Epidermal melanocyte (primary cell): ENCODE results near the gene ATP10A.
A peak's percentile ranks its signal among the peaks of the same experiment; 100 is the strongest.

Source experiments
- DNase-seq: peaks from one replicate; pipeline ENCODE4 v3.0.0; 2011; ENCODE audit warnings: low spot score; ENCODE audit not compliant: insufficient read length

Gene ATP10A

GRCh38 chr15:25683415-25683814 lies 179.7 kb downstream of the ATP10A start:
- no peak for DNase-seq

GRCh38 chr15:25682340-25682739 lies 180.8 kb downstream of the ATP10A start:
- peak; percentile 26 for DNase-seq

- DNase-seq, result no peak
Observed at GRCh38 chr15:25680686-25681025, 182.5 kb downstream of the ATP10A start.

GRCh38 chr15:25679964-25680685 lies 183.0 kb downstream of the ATP10A start:
- DNase-seq, result no peak

- DNase-seq, result no peak
Observed at GRCh38 chr15:25679492-25679891, 183.6 kb downstream of the ATP10A start.

DNA sequence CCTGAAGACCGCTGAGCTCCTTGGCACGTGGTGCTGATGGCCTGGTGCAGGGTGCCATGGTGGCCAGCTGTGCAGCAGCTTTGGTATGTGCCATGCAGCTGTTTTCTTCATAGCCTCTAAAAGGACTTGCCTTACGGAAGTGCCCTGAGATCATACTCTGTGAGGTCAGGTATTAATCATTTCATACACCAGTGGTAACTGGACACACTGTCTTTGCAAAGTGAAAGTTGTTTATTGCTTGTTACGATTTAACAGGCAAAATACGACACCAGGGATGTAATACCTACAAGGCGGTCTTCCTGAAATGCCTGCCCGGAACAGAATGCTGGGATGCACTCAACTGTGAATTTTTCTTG lies 184.6 kb downstream of the ATP10A start:
- no peak for DNase-seq

GRCh38 chr15:25677719-25678499 lies 185.2 kb downstream of the ATP10A start:
- no peak for DNase-seq

DNA sequence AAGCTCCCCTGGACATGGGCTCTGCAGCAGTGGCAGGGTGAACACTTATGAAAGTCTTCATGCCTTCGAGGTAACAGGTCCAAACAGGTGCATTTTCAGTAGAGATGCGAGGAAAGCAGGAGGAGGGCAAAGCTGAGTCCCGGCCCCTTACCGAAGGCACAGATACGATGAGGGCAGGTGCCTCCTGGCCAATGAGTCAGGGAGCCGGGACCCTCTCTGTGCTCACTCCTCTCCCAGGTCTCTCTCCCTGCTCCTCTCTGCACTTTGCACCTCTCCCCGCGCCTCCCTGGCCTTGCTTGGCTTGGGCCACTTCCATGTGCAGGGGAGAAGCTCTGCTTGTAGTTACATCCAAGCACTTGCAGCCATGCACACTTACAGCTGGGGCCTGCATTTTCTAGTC lies 187.1 kb downstream of the ATP10A start:
- no peak for DNase-seq

DNA sequence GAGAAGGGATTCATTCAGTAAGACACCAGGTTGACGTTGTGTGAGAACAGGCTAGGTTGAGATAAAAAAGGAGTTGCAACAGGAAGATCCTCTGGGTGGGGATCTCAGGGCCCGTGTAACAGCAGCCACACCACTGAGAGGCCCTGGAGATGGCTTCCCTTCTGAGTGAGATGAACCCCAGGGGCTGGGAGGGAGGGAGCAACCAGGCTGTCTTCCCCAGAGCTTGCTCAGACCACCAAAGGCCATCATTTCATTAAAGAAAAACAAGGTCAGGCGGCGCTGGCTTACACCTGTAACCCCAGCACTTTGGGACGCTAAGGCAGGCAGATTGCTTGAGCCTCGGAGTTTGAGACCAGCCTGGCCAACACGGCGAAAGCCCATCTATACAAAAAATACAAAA lies 187.7 kb downstream of the ATP10A start:
- DNase-seq, result no peak

- no peak for DNase-seq
Observed at GRCh38 chr15:25674913-25675312, 188.2 kb downstream of the ATP10A start.

- no peak for DNase-seq
Observed at GRCh38 chr15:25673972-25674371, 189.2 kb downstream of the ATP10A start.

GRCh38 chr15:25673351-25673750 lies 189.8 kb downstream of the ATP10A start:
- no peak for DNase-seq

- no peak for DNase-seq
Observed at GRCh38 chr15:25671132-25671531, 192.0 kb downstream of the ATP10A start.

GRCh38 chr15:25670621-25671020 lies 192.5 kb downstream of the ATP10A start:
- DNase-seq, result no peak

GRCh38 chr15:25670025-25670554 lies 193.0 kb downstream of the ATP10A start:
- peak; percentile 62 for DNase-seq

GRCh38 chr15:25668901-25669300 lies 194.2 kb downstream of the ATP10A start:
- no peak for DNase-seq

DNA sequence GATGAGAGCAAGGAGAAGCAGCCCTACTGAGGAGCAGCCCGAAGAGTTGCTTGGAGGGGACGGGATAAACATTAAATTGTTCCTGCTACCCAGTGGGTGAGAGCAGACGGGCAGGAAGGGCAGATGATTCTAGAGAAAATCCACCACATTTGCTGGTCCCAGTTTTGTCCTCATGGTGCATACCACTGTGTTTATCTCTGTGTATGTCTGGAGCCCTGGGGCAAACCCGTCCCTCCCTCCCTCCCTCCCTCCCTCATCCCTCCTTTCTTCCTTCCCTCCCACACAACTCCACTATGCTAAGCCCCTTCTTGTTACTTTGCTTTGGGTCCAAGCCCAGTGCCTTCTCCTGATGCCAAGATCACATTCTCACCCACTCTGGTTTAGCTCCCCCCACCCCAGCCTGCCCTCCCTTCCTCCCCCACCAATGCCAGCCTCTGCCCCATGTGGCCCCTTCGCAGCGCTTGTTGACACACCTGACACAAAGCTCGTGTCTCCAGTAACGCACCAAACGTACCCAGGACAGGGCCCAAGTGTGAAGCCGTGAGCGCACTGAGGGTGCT lies 194.8 kb downstream of the ATP10A start:
- DNase-seq, result no peak

DNA sequence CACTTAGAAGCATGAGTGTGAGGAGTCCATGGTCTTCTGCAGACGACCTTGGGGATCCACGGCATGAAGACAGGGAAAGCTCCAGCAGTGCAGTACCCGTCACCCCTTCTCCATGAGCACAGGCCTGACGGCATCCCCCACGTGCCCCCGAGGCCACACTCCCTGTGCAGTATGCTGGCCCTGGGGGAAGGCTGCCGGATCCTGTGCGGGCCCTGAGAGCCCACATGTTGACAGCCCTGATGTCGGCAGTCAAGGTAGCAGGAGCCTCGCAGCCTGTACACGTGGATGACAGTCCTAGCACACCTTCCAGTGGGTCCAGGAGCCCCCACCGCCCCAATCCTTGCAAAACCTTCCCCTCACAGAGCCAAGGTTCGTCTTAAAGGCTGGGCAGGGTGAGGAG lies 195.3 kb downstream of the ATP10A start:
- DNase-seq, result no peak

DNA sequence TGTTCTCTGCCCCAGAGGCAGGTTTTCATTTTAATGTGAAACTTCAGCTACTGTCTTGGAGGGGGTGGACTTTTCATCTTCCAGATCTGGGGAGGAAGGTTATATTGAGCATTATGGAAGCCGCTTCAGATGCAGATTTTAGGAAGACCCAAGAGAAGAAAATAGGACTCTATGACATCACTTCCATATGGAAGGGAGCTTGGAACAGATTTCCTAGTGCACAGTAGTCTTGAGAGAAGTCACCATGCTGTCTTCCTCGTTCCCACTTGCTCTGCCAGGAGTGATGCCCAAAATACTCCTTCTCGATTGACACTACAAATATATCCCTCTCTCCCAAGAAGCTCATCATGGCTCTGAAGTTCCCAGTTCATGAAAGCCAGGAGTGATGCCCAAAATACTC lies 197.2 kb downstream of the ATP10A start:
- DNase-seq, result no peak

GRCh38 chr15:25664761-25665160 lies 198.4 kb downstream of the ATP10A start:
- DNase-seq, result no peak

DNA sequence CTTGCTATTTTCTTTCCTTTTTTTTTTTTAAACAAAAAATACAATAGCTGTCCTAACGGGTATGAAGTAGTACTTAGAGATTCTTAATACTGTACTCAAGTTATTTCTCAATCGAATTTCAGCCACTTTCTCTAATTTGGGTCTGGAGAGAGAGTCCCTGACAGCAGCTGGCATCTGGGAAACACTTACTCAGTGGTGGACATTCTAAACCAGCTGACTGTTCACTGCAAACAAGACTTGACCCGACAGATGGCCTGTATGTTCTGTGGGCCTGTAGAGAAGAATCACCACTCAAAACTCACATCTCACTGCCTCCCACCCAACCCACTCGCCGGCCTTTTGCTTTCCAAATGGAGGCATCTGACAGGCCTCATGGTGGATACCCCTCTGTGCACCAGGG lies 199.6 kb downstream of the ATP10A start:
- DNase-seq, result no peak

DNA sequence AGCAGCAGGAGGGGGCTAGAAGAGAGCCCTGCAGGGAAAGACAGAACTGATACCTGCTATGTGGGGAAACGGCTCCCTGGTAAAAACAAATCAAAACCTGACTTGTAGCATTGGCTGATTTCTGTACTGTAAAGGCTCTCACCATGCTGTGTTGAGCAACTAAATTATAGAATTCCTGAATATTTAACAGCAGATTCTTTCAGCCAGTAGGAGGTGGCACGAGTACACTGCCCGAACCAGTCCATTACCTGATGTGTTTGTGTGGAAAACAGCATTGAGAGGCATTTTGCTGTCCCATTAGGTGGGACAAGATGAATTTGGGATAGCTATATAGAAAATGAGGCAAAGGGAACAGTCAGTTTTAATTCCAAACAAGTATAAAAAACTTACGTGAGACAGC lies 201.2 kb downstream of the ATP10A start:
- DNase-seq, result no peak

GRCh38 chr15:25659251-25659650 lies 203.9 kb downstream of the ATP10A start:
- no peak for DNase-seq
